Measurements from ENCODE around the gene GPR135. TPM values are rescaled to one million over a fixed set of nuclear protein-coding genes. Genes with fewer than 3 reads are reported as not detected.

GPR135 gene
- total RNA-seq, 3 donors from 2014 or later (not counting 1 experiment from before 2014, with no cell fraction given): 1.3 to 1.8 (median 1.8) TPM

DNA sequence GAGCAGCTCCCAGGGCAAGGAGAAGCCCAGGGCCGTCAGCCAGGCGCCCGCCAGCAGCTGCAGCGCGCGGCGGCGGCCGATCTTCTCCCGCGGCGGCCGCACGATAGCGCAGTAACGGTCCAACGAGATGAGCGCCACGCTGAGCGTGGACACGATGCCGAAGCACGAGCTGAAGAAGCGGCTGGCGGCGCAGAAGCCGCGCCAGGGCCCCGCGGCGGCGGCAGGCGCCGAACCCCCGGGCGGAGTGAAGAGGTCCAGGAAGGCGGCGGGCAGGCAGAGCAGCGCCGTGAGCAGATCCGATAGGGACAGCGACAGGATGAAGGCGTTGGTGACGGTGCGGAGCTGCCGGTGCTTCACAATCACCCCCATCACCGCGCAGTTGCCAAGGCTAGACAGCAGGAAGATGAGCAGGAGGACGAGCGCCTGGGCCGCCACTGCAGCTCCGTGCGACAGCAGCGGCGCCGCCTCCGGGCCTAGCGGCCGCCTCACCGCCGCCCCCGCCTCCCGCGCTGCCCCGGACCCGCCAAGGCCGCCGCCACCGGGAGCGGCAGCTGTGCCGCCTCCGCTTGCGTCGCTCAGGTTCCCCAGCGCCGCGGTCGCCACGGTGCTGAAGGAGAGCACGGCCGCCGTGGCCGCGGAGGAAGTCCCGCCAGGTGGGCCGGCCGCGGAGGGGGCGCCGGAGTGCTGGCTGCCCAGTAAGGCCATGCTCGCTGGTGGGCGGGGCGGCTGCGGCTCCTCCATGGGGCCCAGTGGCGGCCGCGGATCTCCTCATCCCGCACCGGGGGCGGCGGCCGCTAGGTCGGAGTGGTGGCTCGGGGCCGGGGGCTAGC, 479 bp downstream of the GPR135 start:
- WGBS (ENCODE audit: insufficient coverage): under 1% methylated on average over 105 of the region's 105 CpGs
- peaks cover 6% of the 10 kb centered on the region for H3K27me3 ChIP-seq (ENCODE audit: control insufficient read depth, insufficient read depth, low read length)
- ATAC-seq (peak; percentile 71 to 79 (median 72)), DNase-seq (peak; percentile 50 to 72)
- H3K36me3 ChIP-seq (ENCODE audit: control insufficient read depth, insufficient read depth, low read length): no peaks in the 10 kb centered on the region
- Mint-ChIP-seq H3K27me3 (ENCODE audit: low read depth in 2 of 2) (peaks cover 4 to 9% of the 10 kb centered on the region in 2 donors), H3K9me3 (no peaks in the 10 kb centered on the region), H3K27ac (peak overlapping the region in 1 of 2 donors; percentile 79), H3K36me3 (no peaks in the 10 kb centered on the region), H3K4me1 (peaks cover 7 to 19% of the 10 kb centered on the region in 2 donors), H3K4me3 (peak overlapping the region; percentile 90)
- intact Hi-C loops (cut with micrococcal nuclease): loop anchor here (1.0 kb wide), 1 partner anchor 20 kb away; the partner anchor contains the start of genes JKAMP and L3HYPDH
- peak overlapping the region; percentile 52 for H3K4me3 ChIP-seq (ENCODE audit: low read length)
- peaks cover 13% of the 10 kb centered on the region for H3K4me1 ChIP-seq (ENCODE audit: control insufficient read depth, insufficient read depth, low read length)
- no peak overlapping the region for H3K27ac ChIP-seq (ENCODE audit: low read length)
- no peak for TF ChIP-seq CTCF (IDR thresholded peaks at IDR 0.05)
- no peaks in the 10 kb centered on the region for H3K9me3 ChIP-seq (ENCODE audit: control insufficient read depth, insufficient read depth, low read length)

GRCh38 chr14:59463787-59464485, 1.2 kb downstream of the GPR135 start:
- peaks cover 7 to 19% of the 10 kb centered on the region in 2 donors for H3K4me1 Mint-ChIP-seq
- H3K9me3 Mint-ChIP-seq: no peaks in the 10 kb centered on the region
- TF ChIP-seq CTCF (IDR thresholded peaks at IDR 0.05): no peak
- peaks cover 6 to 9% of the 10 kb centered on the region in 2 donors for H3K27me3 Mint-ChIP-seq (ENCODE audit: low read depth in 2 of 2)
- no peaks in the 10 kb centered on the region for H3K36me3 ChIP-seq (ENCODE audit: control insufficient read depth, insufficient read depth, low read length)
- 43% methylated on average over 60 of the region's 60 CpGs for WGBS (ENCODE audit: insufficient coverage)
- H3K27me3 ChIP-seq (ENCODE audit: control insufficient read depth, insufficient read depth, low read length): peaks cover 6% of the 10 kb centered on the region
- peaks cover 13% of the 10 kb centered on the region for H3K4me1 ChIP-seq (ENCODE audit: control insufficient read depth, insufficient read depth, low read length)
- no peaks in the 10 kb centered on the region for H3K9me3 ChIP-seq (ENCODE audit: control insufficient read depth, insufficient read depth, low read length)
- DNase-seq (peak in 1 of 2 donors; percentile 33), ATAC-seq (peak in 1 of 3 donors; percentile 18)
- no peaks in the 10 kb centered on the region for H3K36me3 Mint-ChIP-seq
- peak overlapping the region; percentile 90 for H3K4me3 Mint-ChIP-seq
- H3K27ac ChIP-seq (ENCODE audit: low read length): no peak overlapping the region
- peak overlapping the region in 1 of 2 donors; percentile 79 for H3K27ac Mint-ChIP-seq
- peak overlapping the region; percentile 23 for H3K4me3 ChIP-seq (ENCODE audit: low read length)
- intact Hi-C loops (cut with micrococcal nuclease): no loop called here

DNA sequence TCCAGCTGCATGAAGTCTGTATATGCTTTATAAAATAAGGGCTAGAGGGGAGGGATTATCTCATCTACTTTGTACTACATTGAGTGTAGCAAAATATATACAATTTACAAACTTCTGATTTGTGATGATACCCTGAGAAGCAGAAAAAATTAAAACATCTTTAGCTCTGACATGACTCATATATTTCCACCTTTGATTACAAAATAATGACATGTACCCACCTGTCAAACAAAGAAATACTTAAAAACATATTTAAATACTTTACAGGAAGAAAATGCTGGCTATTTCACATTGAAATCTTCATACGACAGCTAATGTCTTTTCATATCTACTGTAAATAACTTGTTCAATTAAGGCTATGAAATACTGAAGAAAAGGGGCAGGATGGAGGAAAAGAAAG, 3.3 kb downstream of the GPR135 start:
- Mint-ChIP-seq H3K27ac (no peak overlapping the region), H3K36me3 (no peaks in the 10 kb centered on the region), H3K4me1 (peaks cover 7 to 19% of the 10 kb centered on the region in 2 donors), H3K9me3 (no peaks in the 10 kb centered on the region), H3K4me3 (no peak overlapping the region), H3K27me3 (ENCODE audit: low read depth in 2 of 2) (peaks cover 6 to 9% of the 10 kb centered on the region in 2 donors)
- peaks cover 6% of the 10 kb centered on the region for H3K27me3 ChIP-seq (ENCODE audit: control insufficient read depth, insufficient read depth, low read length)
- no peak for DNase-seq
- H3K27ac ChIP-seq (ENCODE audit: low read length): no peak overlapping the region
- no peak overlapping the region for H3K4me3 ChIP-seq (ENCODE audit: low read length)
- intact Hi-C loops (cut with micrococcal nuclease): no loop called here
- no peaks in the 10 kb centered on the region for H3K36me3 ChIP-seq (ENCODE audit: control insufficient read depth, insufficient read depth, low read length)
- ATAC-seq: no peak
- no CpG with 5 or more reads among the region's 1 CpG for WGBS (ENCODE audit: insufficient coverage)
- no peaks in the 10 kb centered on the region for H3K9me3 ChIP-seq (ENCODE audit: control insufficient read depth, insufficient read depth, low read length)
- TF ChIP-seq CTCF (IDR thresholded peaks at IDR 0.05): no peak
- peaks cover 13% of the 10 kb centered on the region for H3K4me1 ChIP-seq (ENCODE audit: control insufficient read depth, insufficient read depth, low read length)

All from natural killer cell (primary cell).